Measurements from ENCODE around the gene MIOX.

Gene MIOX

GRCh38 chr22:50473855-50474671 lies 12.6 kb upstream of the MIOX start:
- no peak for TF ChIP-seq POLR2A (IDR thresholded peaks at IDR 0.05; ENCODE audit: low read depth, low read length)
- no peak for DNase-seq (ENCODE audit: insufficient read length, low spot score)
- no peak for FAIRE-seq

GRCh38 chr22:50474710-50475651 lies 11.7 kb upstream of the MIOX start, which contains the start of gene SBF1:
SBF1 (minus strand) TSS chr22:50475035; CDS start chr22:50474840, 195 bp downstream.
- TF ChIP-seq POLR2A (IDR thresholded peaks at IDR 0.05; ENCODE audit: low read depth, low read length) = peak; percentile 60
- DNase-seq (ENCODE audit: insufficient read length, low spot score) (peak; percentile 96), FAIRE-seq (no peak)

- no peak for DNase-seq (ENCODE audit: insufficient read length, low spot score)
- FAIRE-seq = no peak
Measured at GRCh38 chr22:50475652-50476002, 11.0 kb upstream of the MIOX start.

GRCh38 chr22:50476868-50477267 lies 9.8 kb upstream of the MIOX start:
- DNase-seq (ENCODE audit: insufficient read length, low spot score) (no peak), FAIRE-seq (no peak)

More at GRCh38 chr22:50475652-50476002, 11.0 kb upstream of the MIOX start:
- no peak for TF ChIP-seq POLR2A (IDR thresholded peaks at IDR 0.05; ENCODE audit: low read depth, low read length)

GRCh38 chr22:50477923-50478322 lies 8.7 kb upstream of the MIOX start:
- no peak for DNase-seq (ENCODE audit: insufficient read length, low spot score)
- FAIRE-seq = no peak

More at GRCh38 chr22:50476868-50477267, 9.8 kb upstream of the MIOX start:
- no peak for TF ChIP-seq POLR2A (IDR thresholded peaks at IDR 0.05; ENCODE audit: low read depth, low read length)

GRCh38 chr22:50479721-50480120 lies 6.9 kb upstream of the MIOX start:
- no peak for TF ChIP-seq POLR2A (IDR thresholded peaks at IDR 0.05; ENCODE audit: low read depth, low read length)
- no peak for FAIRE-seq
- no peak for DNase-seq (ENCODE audit: insufficient read length, low spot score)

More at GRCh38 chr22:50477923-50478322, 8.7 kb upstream of the MIOX start:
- no peak for TF ChIP-seq POLR2A (IDR thresholded peaks at IDR 0.05; ENCODE audit: low read depth, low read length)

GRCh38 chr22:50481045-50481439 lies 5.6 kb upstream of the MIOX start:
- FAIRE-seq (no peak), DNase-seq (ENCODE audit: insufficient read length, low spot score) (no peak)
- no peak for TF ChIP-seq POLR2A (IDR thresholded peaks at IDR 0.05; ENCODE audit: low read depth, low read length)

GRCh38 chr22:50481440-50482106 lies 5.1 kb upstream of the MIOX start, which contains the start of gene ADM2:
ADM2 (plus strand) TSS chr22:50481543; CDS start chr22:50481848, 305 bp downstream.
- FAIRE-seq (no peak), DNase-seq (ENCODE audit: insufficient read length, low spot score) (no peak)
- no peak for TF ChIP-seq POLR2A (IDR thresholded peaks at IDR 0.05; ENCODE audit: low read depth, low read length)

GRCh38 chr22:50482107-50483074 lies 4.3 kb upstream of the MIOX start:
- DNase-seq (ENCODE audit: insufficient read length, low spot score) = no peak
- no peak for FAIRE-seq

GRCh38 chr22:50483106-50483505 lies 3.6 kb upstream of the MIOX start:
- no peak for TF ChIP-seq POLR2A (IDR thresholded peaks at IDR 0.05; ENCODE audit: low read depth, low read length)
- FAIRE-seq = no peak
- no peak for DNase-seq (ENCODE audit: insufficient read length, low spot score)

More at GRCh38 chr22:50482107-50483074, 4.3 kb upstream of the MIOX start:
- no peak for TF ChIP-seq POLR2A (IDR thresholded peaks at IDR 0.05; ENCODE audit: low read depth, low read length)

GRCh38 chr22:50483556-50483955 lies 3.1 kb upstream of the MIOX start:
- no peak for TF ChIP-seq POLR2A (IDR thresholded peaks at IDR 0.05; ENCODE audit: low read depth, low read length)
- DNase-seq (ENCODE audit: insufficient read length, low spot score) (no peak), FAIRE-seq (no peak)

- no peak for DNase-seq (ENCODE audit: insufficient read length, low spot score)
- FAIRE-seq = no peak
- TF ChIP-seq POLR2A (IDR thresholded peaks at IDR 0.05; ENCODE audit: low read depth, low read length) = no peak
Measured at GRCh38 chr22:50483977-50484853, 2.4 kb upstream of the MIOX start.

Measured in H54 (cell line).